ENCODE results near the gene SHCBP1L.

GRCh38 chr1:182877842-182878241, 75.1 kb downstream of the SHCBP1L start:
- TF ChIP-seq CTCF (IDR thresholded peaks at IDR 0.05; ENCODE audit: low read depth, low read length): no peak
- TF ChIP-seq POLR2A (IDR thresholded peaks at IDR 0.05; ENCODE audit: extremely low read depth, insufficient read length): no peak
- TF ChIP-seq MAX (IDR thresholded peaks at IDR 0.05; ENCODE audit: low read depth, low read length): no peak

All from NB4 (cell line).